GM23338 (cell line): Measurements from ENCODE around the gene SLC37A1. TPM values are rescaled to one million over a fixed set of nuclear protein-coding genes. Genes with fewer than 3 reads are reported as not detected.

Experiments
- ATAC-seq: fragments of 200-7000 bp; cut with Tn5 transposase; 3 replicates; pipeline ENCODE4 v1.9.1; 2020
- DNase-seq: peaks from one replicate; pipeline ENCODE4 v3.0.0-alpha.2; 2015; ENCODE audit warnings: low spot score
- H2AFZ ChIP-seq: fragments of 200-600 bp; sonication (generic); 2 replicates; pipeline ENCODE4 v1.8.0; 2016; ENCODE audit warnings: antibody characterized with exemption, mild to moderate bottlenecking, moderate library complexity
- H3F3A ChIP-seq: fragments of 200-600 bp; sonication (generic); replicated peaks from 2 replicates; pipeline ENCODE4 v1.8.0; 2017; ENCODE audit warnings: antibody characterized with exemption, mixed run types, low read depth
- H3K27ac ChIP-seq: fragments of 200-600 bp; sonication (generic); 2 replicates; pipeline ENCODE4 v1.6.1; 2016; ENCODE audit warnings: low read depth
- H3K27me3 ChIP-seq: fragments of 200-600 bp; sonication (generic); 2 replicates; pipeline ENCODE4 v1.8.0; 2016; ENCODE audit warnings: mild to moderate bottlenecking, mixed run types, moderate library complexity; ENCODE audit not compliant: insufficient read depth
- H3K36me3 ChIP-seq: fragments of 200-600 bp; sonication (generic); 2 replicates; pipeline ENCODE4 v1.8.0; 2016; ENCODE audit warnings: mild to moderate bottlenecking; ENCODE audit not compliant: insufficient read depth
- H3K4me1 ChIP-seq: fragments of 200-600 bp; sonication (generic); 2 replicates; pipeline ENCODE4 v1.8.0; 2016; ENCODE audit warnings: mild to moderate bottlenecking, moderate library complexity; ENCODE audit not compliant: insufficient read depth
- H3K4me2 ChIP-seq: fragments of 200-600 bp; sonication (generic); 2 replicates; pipeline ENCODE4 v1.7.1; 2017; ENCODE audit warnings: mixed run types
- H3K4me3 ChIP-seq: fragments of 200-600 bp; sonication (generic); 2 replicates; pipeline ENCODE4 v1.6.1; 2016; ENCODE audit warnings: mixed run types
- H3K79me2 ChIP-seq: fragments of 200-600 bp; sonication (generic); replicated peaks from 2 replicates; pipeline ENCODE4 v1.8.0; 2017; ENCODE audit warnings: mild to moderate bottlenecking; ENCODE audit not compliant: insufficient read depth
- H3K9me2 ChIP-seq: fragments of 200-600 bp; sonication (generic); 2 replicates; pipeline ENCODE4 v1.8.0; 2017; ENCODE audit not compliant: insufficient read depth
- H4K20me1 ChIP-seq: fragments of 200-600 bp; sonication (generic); replicated peaks from 2 replicates; pipeline ENCODE4 v1.8.0; 2017; ENCODE audit warnings: mild to moderate bottlenecking; ENCODE audit not compliant: insufficient read depth
- H3K27ac Mint-ChIP-seq: 2 replicates; pipeline ENCODE4 v1.8.0; 2020; ENCODE audit warnings: inconsistent platforms, mild to moderate bottlenecking, moderate library complexity, mixed read lengths
- H3K27me3 Mint-ChIP-seq: 3 replicates; pipeline ENCODE4 v1.8.0; 2022; ENCODE audit warnings: low read depth, mild to moderate bottlenecking, moderate library complexity, mixed read lengths, inconsistent platforms; ENCODE audit not compliant: insufficient read depth, poor library complexity
- H3K36me3 Mint-ChIP-seq: 3 replicates; pipeline ENCODE4 v1.8.0; 2021; ENCODE audit warnings: low read depth, mild to moderate bottlenecking, inconsistent platforms, moderate library complexity, mixed read lengths
- H3K4me1 Mint-ChIP-seq: 3 replicates; pipeline ENCODE4 v1.8.0; 2020; ENCODE audit warnings: mild to moderate bottlenecking, inconsistent platforms, mixed read lengths
- H3K4me3 Mint-ChIP-seq: 3 replicates; pipeline ENCODE4 v1.8.0; 2021; ENCODE audit warnings: moderate library complexity, mild to moderate bottlenecking, inconsistent platforms, mixed read lengths
- H3K9me3 Mint-ChIP-seq: 3 replicates; pipeline ENCODE4 v1.8.0; 2020; ENCODE audit warnings: moderate library complexity, mild to moderate bottlenecking, inconsistent platforms, mixed read lengths
- CREB1 ChIP-seq: fragments of 250-450 bp; sonication (Bioruptor Pico); IDR thresholded peaks from 2 replicates; pipeline ENCODE4 v1.5.0; 2020; ENCODE audit warnings: low read depth, mild to moderate bottlenecking, moderate library complexity
- CTCF ChIP-seq, 2 experiments: fragments of 200-600 bp in 1 of 2; sonication (generic) in 1 of 2; conservative IDR thresholded peaks; 2 replicates each; pipeline versions ENCODE4 v1.5.1 to v1.6.1; 2016 to 2017; ENCODE audit warnings: antibody characterized with exemption in 2 of 2, low read depth in 2 of 2, mild to moderate bottlenecking in 2 of 2, moderate library complexity in 1 of 2
- ETS1 ChIP-seq: IDR thresholded peaks from 2 replicates; pipeline ENCODE4 v1.6.1; 2016; ENCODE audit warnings: antibody characterized with exemption
- EZH2 ChIP-seq: fragments of 200-600 bp; sonication (generic); IDR thresholded peaks from one replicate; pipeline ENCODE4 v1.8.0; 2017; ENCODE audit warnings: antibody characterized with exemption, mild to moderate bottlenecking, low read depth; ENCODE audit not compliant: unreplicated experiment
- EZH2phosphoT487 ChIP-seq: fragments of 200-600 bp; sonication (generic); IDR thresholded peaks from one replicate; pipeline ENCODE4 v1.8.1; 2018; ENCODE audit warnings: antibody characterized with exemption; ENCODE audit not compliant: unreplicated experiment
- JUNB ChIP-seq: IDR thresholded peaks from one replicate; pipeline ENCODE4 v1.6.1; 2016; ENCODE audit warnings: antibody characterized with exemption; ENCODE audit not compliant: unreplicated experiment
- NANOG ChIP-seq: IDR thresholded peaks from 2 replicates; pipeline ENCODE4 v1.6.1; 2016; ENCODE audit warnings: antibody characterized with exemption, borderline replicate concordance
- POLR2AphosphoS5 ChIP-seq: IDR thresholded peaks from 2 replicates; pipeline ENCODE4 v1.6.1; 2016; ENCODE audit warnings: antibody characterized with exemption, low read depth
- STAT1 ChIP-seq: IDR thresholded peaks from one replicate; pipeline ENCODE4 v1.6.1; 2016; ENCODE audit warnings: antibody characterized with exemption; ENCODE audit not compliant: unreplicated experiment
- ZNF331 ChIP-seq: fragments of 250-450 bp; sonication (Bioruptor Pico); IDR thresholded peaks from 2 replicates; pipeline ENCODE4 v1.5.0; 2020; ENCODE audit warnings: low read depth, mild to moderate bottlenecking, moderate library complexity
- ZNF462 ChIP-seq: fragments of 250-450 bp; sonication (Bioruptor Pico); IDR thresholded peaks from 2 replicates; pipeline ENCODE4 v1.5.0; 2020; ENCODE audit warnings: mild to moderate bottlenecking, moderate library complexity
- polyA plus RNA-seq: library from polyadenylated mRNA; unstranded; fragments of >200 nt; fragmentation: Nextera tagmentation; extraction: Ambion mirVana; gene quantifications from 2 replicates; pipeline ENCODE4 v1.2.1, GENCODE V29; 2016
- total RNA-seq: library from RNA; depleted of rRNA; stranded (reverse); fragments of >200 nt; shearing (Covaris generic); gene quantifications from 2 replicates; pipeline ENCODE4 v1.2.3, GENCODE V29; 2014

The SLC37A1 gene
- total and polyA plus RNA-seq, 2 experiments from 2014 or later: 14.0 to 30.3 TPM

GRCh38 chr21:42500225-42500624, 13.4 kb upstream of the SLC37A1 start (continued):
- TF ChIP-seq POLR2AphosphoS5: no peak
- no peak for TF ChIP-seq NANOG
- no peak for TF ChIP-seq CTCF (conservative IDR thresholded peaks at IDR 0.05; ENCODE audit: low read depth in 2 of 2)

GRCh38 chr21:42500736-42501135, 12.9 kb upstream of the SLC37A1 start:
- no peaks in the 10 kb centered on the region for H4K20me1 ChIP-seq
- DNase-seq: no peak
- Mint-ChIP-seq H3K27ac (no peak overlapping the region), H3K9me3 (no peaks in the 10 kb centered on the region; the same call in 2 of the 3 replicates), H3K36me3 (no peaks in the 10 kb centered on the region), H3K4me3 (no peak overlapping the region), H3K4me1 (peaks cover 13% of the 10 kb centered on the region; the same call in 2 of the 3 replicates), H3K27me3 (peaks cover 3% of the 10 kb centered on the region)
- TF ChIP-seq NANOG: no peak
- no peak for TF ChIP-seq CTCF (conservative IDR thresholded peaks at IDR 0.05; ENCODE audit: low read depth in 2 of 2)
- no peak for TF ChIP-seq ZNF331 (CRISPR knock-in tag)
- no peak for TF ChIP-seq POLR2AphosphoS5
- no peak for TF ChIP-seq CREB1 (CRISPR knock-in tag)
- no peak for TF ChIP-seq JUNB
- TF ChIP-seq EZH2phosphoT487: no peak
- TF ChIP-seq ETS1: no peak
- no peak for TF ChIP-seq STAT1
- TF ChIP-seq EZH2: no peak
- no peak for TF ChIP-seq ZNF462 (CRISPR knock-in tag)
- no peak overlapping the region for H3K27ac ChIP-seq
- no peak overlapping the region for H2AFZ ChIP-seq
- 0 out of 2 replicates have a peak, but pooled peaks cover 7% of the 10 kb centered on the region for H3K4me1 ChIP-seq
- no peaks in the 10 kb centered on the region for H3K79me2 ChIP-seq
- H3K4me2 ChIP-seq: no peak overlapping the region
- H3K9me2 ChIP-seq: no peaks in the 10 kb centered on the region
- H3F3A ChIP-seq: no peaks in the 10 kb centered on the region
- ATAC-seq: no peak
- no peak overlapping the region for H3K4me3 ChIP-seq
- no peaks in the 10 kb centered on the region for H3K27me3 ChIP-seq
- H3K36me3 ChIP-seq: no peaks in the 10 kb centered on the region
